Trophoblast cell (in vitro differentiated cells and primary cell): ENCODE data around the gene UBE2N.

Experiments used
- DNase-seq, 2 donors: peaks; one replicate each; pipeline ENCODE4 v3.0.0-alpha.2; 2016
- H2AFZ ChIP-seq: 2 replicates; pipeline ENCODE4 v1.6.1; 2013; ENCODE audit warnings: low read length, moderate library complexity, mild to moderate bottlenecking; ENCODE audit not compliant: insufficient read depth, poor library complexity
- H2AK5ac ChIP-seq: 2 replicates; pipeline ENCODE4 v1.6.1; 2013; ENCODE audit warnings: mild to moderate bottlenecking, low read length
- H2BK120ac ChIP-seq: 2 replicates; pipeline ENCODE4 v1.6.1; 2013; ENCODE audit warnings: low read length, mild to moderate bottlenecking, moderate library complexity; ENCODE audit not compliant: insufficient read depth, poor library complexity
- H2BK12ac ChIP-seq: 2 replicates; pipeline ENCODE4 v1.6.1; 2013; ENCODE audit warnings: mild to moderate bottlenecking, low read length, moderate library complexity
- H2BK5ac ChIP-seq: 2 replicates; pipeline ENCODE4 v1.6.1; 2013; ENCODE audit warnings: low read length, low read depth, moderate library complexity, mild to moderate bottlenecking; ENCODE audit not compliant: poor library complexity
- H3K14ac ChIP-seq: 2 replicates; pipeline ENCODE4 v1.6.1; 2013; ENCODE audit warnings: mild to moderate bottlenecking, low read length
- H3K18ac ChIP-seq: 2 replicates; pipeline ENCODE4 v1.6.1; 2013; ENCODE audit warnings: mild to moderate bottlenecking, low read length
- H3K23ac ChIP-seq: 2 replicates; pipeline ENCODE4 v1.6.1; 2013; ENCODE audit warnings: low read length
- H3K27ac ChIP-seq: 2 replicates; pipeline ENCODE4 v1.5.1; 2013; ENCODE audit warnings: low read depth, mild to moderate bottlenecking, inconsistent platforms, low read length, moderate library complexity
- H3K27me3 ChIP-seq: 2 replicates; pipeline ENCODE4 v1.6.1; 2013; ENCODE audit warnings: inconsistent platforms, mild to moderate bottlenecking, low read length, moderate library complexity; ENCODE audit not compliant: insufficient read depth
- H3K36me3 ChIP-seq, 2 experiments: 1 replicate in 1 of 2; 2 replicates in 1 of 2; pipeline ENCODE4 v1.6.1; 2013; ENCODE audit warnings: low read length in 2 of 2, mild to moderate bottlenecking in 2 of 2, moderate library complexity in 1 of 2; ENCODE audit not compliant: insufficient read depth in 2 of 2, control insufficient read depth in 1 of 2
- H3K4ac ChIP-seq: 2 replicates; pipeline ENCODE4 v1.6.1; 2013; ENCODE audit warnings: low read depth, mild to moderate bottlenecking, low read length, moderate library complexity
- H3K4me1 ChIP-seq, 2 experiments: 1 replicate in 1 of 2; 2 replicates in 1 of 2; pipeline ENCODE4 v1.6.1; 2013; ENCODE audit warnings: low read length in 2 of 2, mild to moderate bottlenecking in 2 of 2, moderate library complexity in 1 of 2; ENCODE audit not compliant: insufficient read depth in 2 of 2, control insufficient read depth in 1 of 2
- H3K4me2 ChIP-seq: 2 replicates; pipeline ENCODE4 v1.6.1; 2013; ENCODE audit warnings: inconsistent platforms, mild to moderate bottlenecking, low read length, moderate library complexity
- H3K4me3 ChIP-seq: 2 replicates; pipeline ENCODE4 v1.5.1; 2013; ENCODE audit warnings: mild to moderate bottlenecking, low read depth, low read length, inconsistent platforms
- H3K79me1 ChIP-seq: one replicate; pipeline ENCODE4 v1.6.1; 2013; ENCODE audit warnings: low read length
- H3K79me2 ChIP-seq: 2 replicates; pipeline ENCODE4 v1.6.1; 2013; ENCODE audit warnings: low read length, mild to moderate bottlenecking; ENCODE audit not compliant: control insufficient read depth, insufficient read depth, poor library complexity
- H3K9ac ChIP-seq: 2 replicates; pipeline ENCODE4 v1.6.1; 2013; ENCODE audit warnings: mild to moderate bottlenecking, low read length
- H3K9me3 ChIP-seq: 2 replicates; pipeline ENCODE4 v1.6.1; 2013; ENCODE audit warnings: low read depth, mild to moderate bottlenecking, control low read depth, inconsistent platforms, low read length; ENCODE audit not compliant: insufficient read depth
- H4K12ac ChIP-seq: 2 replicates; pipeline ENCODE4 v1.6.1; 2013; ENCODE audit warnings: low read depth, mild to moderate bottlenecking, low read length, moderate library complexity
- H4K8ac ChIP-seq: 2 replicates; pipeline ENCODE4 v1.6.1; 2013; ENCODE audit warnings: low read depth, mild to moderate bottlenecking, low read length, moderate library complexity
- H4K91ac ChIP-seq: one replicate; pipeline ENCODE4 v1.6.1; 2013; ENCODE audit warnings: low read depth, mild to moderate bottlenecking, low read length, moderate library complexity
- WGBS: extraction: QIAGEN DNeasy Blood & Tissue Kit; methylation state at CpG from one replicate; pipeline ENCODE4 v1.1.7; 2013; ENCODE audit warnings: missing lambda C conversion rate; ENCODE audit not compliant: insufficient read length, insufficient coverage; ENCODE audit errors: extremely low coverage; 5-methylcytosine and 5-hydroxymethylcytosine counted together

The UBE2N gene

DNA sequence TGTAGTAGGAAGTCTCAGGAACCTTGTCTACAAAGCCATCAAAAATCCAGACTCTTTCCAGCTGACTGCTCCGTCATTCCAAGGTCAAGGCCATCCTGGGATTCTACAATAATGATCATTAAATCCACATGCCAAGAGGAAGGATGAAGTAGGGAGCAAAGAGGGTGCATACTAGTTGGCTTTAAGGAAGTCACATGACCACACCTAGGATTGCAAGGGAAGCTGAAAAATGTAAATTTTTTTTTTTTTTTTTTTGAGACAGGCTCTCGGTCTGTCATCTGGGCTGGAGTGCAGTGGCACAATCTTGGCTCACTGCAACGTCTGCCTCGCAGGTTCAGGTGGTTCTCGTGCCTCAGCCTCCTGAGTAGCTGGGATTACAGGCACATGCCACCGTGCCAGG lies 18.3 kb upstream of the UBE2N start:
- Histone ChIP-seq H3K79me1 (no peaks in the 10 kb centered on the region), H3K9me3 (no peaks in the 10 kb centered on the region), H3K9ac (no peak overlapping the region), H3K4ac (no peak overlapping the region), H4K12ac (no peak overlapping the region), H3K18ac (no peak overlapping the region), H2BK120ac (no peak overlapping the region), H4K8ac (no peak overlapping the region), H3K14ac (no peak overlapping the region), H3K23ac (no peak overlapping the region), H3K27me3 (no peaks in the 10 kb centered on the region), H3K4me1 (no peaks in the 10 kb centered on the region), H4K91ac (no peak overlapping the region), H2AFZ (no peak overlapping the region), H3K27ac (no peak overlapping the region), H2BK12ac (no peak overlapping the region), H2BK5ac (no peak overlapping the region), H3K4me3 (no peak overlapping the region), H3K36me3 (no peaks in the 10 kb centered on the region), H3K79me2 (no peaks in the 10 kb centered on the region), H2AK5ac (no peak overlapping the region), H3K4me2 (no peak overlapping the region)
- no CpG with 5 or more reads among the region's 6 CpGs for WGBS
- DNase-seq, result no peak

DNA sequence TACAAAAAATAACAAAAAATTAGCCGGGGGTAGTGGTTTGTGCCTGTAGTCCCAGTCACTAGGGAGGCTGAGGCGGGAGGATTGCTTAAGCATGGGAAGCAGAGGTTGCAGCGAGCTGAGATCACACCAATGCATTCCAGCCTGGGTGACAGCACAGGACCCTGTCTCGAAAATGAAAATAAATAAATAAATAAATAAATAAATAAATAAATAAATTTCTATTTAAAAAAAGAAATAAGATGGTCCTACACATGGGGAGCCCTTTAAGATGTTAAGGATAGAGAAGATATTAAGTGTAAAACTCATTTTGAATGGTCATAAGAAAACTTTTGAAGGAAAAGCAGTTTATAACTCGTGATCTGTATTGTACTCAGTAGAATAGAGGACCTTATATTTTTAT lies 17.4 kb upstream of the UBE2N start:
- WGBS, result no CpG with 5 or more reads among the region's 5 CpGs
- no peak for DNase-seq
- Histone ChIP-seq H4K8ac (no peak overlapping the region), H3K23ac (no peak overlapping the region), H3K14ac (no peak overlapping the region), H3K36me3 (no peaks in the 10 kb centered on the region), H3K18ac (no peak overlapping the region), H3K4me1 (no peaks in the 10 kb centered on the region), H3K4ac (no peak overlapping the region), H2AFZ (no peak overlapping the region), H3K79me2 (no peaks in the 10 kb centered on the region), H2BK5ac (no peak overlapping the region), H3K9ac (no peak overlapping the region), H3K79me1 (no peaks in the 10 kb centered on the region), H2AK5ac (no peak overlapping the region), H3K27ac (no peak overlapping the region), H2BK120ac (no peak overlapping the region), H3K9me3 (no peaks in the 10 kb centered on the region), H2BK12ac (no peak overlapping the region), H3K27me3 (no peaks in the 10 kb centered on the region), H4K12ac (no peak overlapping the region), H4K91ac (no peak overlapping the region), H3K4me2 (no peak overlapping the region), H3K4me3 (no peak overlapping the region)

DNA sequence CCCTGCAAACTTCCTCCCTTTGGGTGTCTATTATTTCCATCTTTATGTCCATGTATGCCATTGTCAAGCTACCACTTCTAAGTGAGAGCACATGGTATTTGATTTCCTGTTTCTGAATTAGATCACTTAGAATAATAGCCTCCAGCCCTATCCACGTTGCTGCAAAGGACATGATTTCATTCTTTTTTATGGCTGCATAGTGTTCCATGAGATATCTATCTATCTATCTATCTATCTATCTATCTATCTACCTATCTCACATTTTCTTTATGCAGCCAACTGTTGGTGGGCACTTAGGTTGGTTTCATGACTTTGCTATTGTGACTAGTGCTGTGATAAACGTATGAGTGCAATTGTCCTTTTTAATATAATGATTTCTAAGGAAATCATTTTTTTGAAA lies 14.3 kb upstream of the UBE2N start:
- Histone ChIP-seq H4K8ac (no peak overlapping the region), H3K27me3 (no peaks in the 10 kb centered on the region), H3K4me3 (no peak overlapping the region), H2BK5ac (no peak overlapping the region), H2BK120ac (no peak overlapping the region), H2AK5ac (no peak overlapping the region), H3K23ac (no peak overlapping the region), H4K12ac (no peak overlapping the region), H3K18ac (no peak overlapping the region), H3K4ac (no peak overlapping the region), H3K36me3 (no peaks in the 10 kb centered on the region), H3K9me3 (no peaks in the 10 kb centered on the region), H4K91ac (no peak overlapping the region), H3K14ac (no peak overlapping the region), H2AFZ (no peak overlapping the region), H3K4me2 (no peak overlapping the region), H3K27ac (no peak overlapping the region), H3K79me2 (no peaks in the 10 kb centered on the region), H3K79me1 (no peaks in the 10 kb centered on the region), H2BK12ac (no peak overlapping the region), H3K9ac (no peak overlapping the region), H3K4me1 (peaks cover 0 to 6% of the 10 kb centered on the region in 2 experiments)
- no peak for DNase-seq
- WGBS, result no CpG with 5 or more reads among the region's 2 CpGs

DNA sequence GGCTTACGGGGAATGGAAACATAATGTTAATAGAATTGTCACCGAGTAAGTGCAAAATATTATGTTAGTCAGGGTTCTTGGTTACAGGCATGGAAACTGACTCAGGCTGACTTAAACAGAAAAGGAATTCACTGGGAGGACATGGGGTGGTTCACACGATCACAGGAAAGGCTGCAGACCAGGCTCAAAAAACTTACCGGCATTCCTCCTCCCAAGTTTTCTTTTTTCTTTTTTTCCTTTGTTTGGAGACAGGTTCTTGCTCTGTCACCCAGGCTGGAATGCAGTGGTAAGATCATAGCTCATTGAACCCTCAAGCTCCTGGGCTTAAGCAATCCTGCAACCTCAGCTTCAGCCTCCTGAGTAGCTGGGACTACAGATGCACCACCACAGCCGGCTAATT lies 11.9 kb upstream of the UBE2N start:
- Histone ChIP-seq H4K91ac (no peak overlapping the region), H4K12ac (peak overlapping the region; percentile 43), H2BK12ac (no peak overlapping the region), H3K4me1 (peaks cover 0 to 6% of the 10 kb centered on the region in 2 experiments), H3K27ac (no peak overlapping the region), H3K27me3 (no peaks in the 10 kb centered on the region), H2AK5ac (no peak overlapping the region), H4K8ac (peak overlapping the region; percentile 38), H2BK5ac (peak overlapping the region; percentile 31), H3K36me3 (no peaks in the 10 kb centered on the region), H3K4ac (no peak overlapping the region), H3K79me2 (no peaks in the 10 kb centered on the region), H3K14ac (no peak overlapping the region), H3K9ac (no peak overlapping the region), H3K9me3 (no peaks in the 10 kb centered on the region), H3K4me3 (no peak overlapping the region), H2BK120ac (no peak overlapping the region), H2AFZ (no peak overlapping the region), H3K23ac (no peak overlapping the region), H3K4me2 (no peak overlapping the region), H3K18ac (no peak overlapping the region), H3K79me1 (no peaks in the 10 kb centered on the region)
- DNase-seq, result no peak
- WGBS, result no CpG with 5 or more reads among the region's 5 CpGs
